Fibroblast of lung (primary cell): ENCODE measurements around the gene GLIS1. TPM values are rescaled to one million over a fixed set of nuclear protein-coding genes. Genes with fewer than 3 reads are reported as not detected.

ENCODE experiments used
- DNase-seq, 2 donors: peaks; one replicate each; pipeline versions ENCODE4 v3.0.0 to v3.0.0-alpha.2; 2010; ENCODE audit warnings: low read depth in 2 of 2
- H2AFZ ChIP-seq: 2 replicates; pipeline ENCODE4 v1.5.1; 2012; ENCODE audit warnings: low read length, control low read depth, inconsistent platforms
- H3K27ac ChIP-seq: 2 replicates; pipeline ENCODE4 v1.5.1; 2011; ENCODE audit warnings: low read length, control low read depth; ENCODE audit not compliant: insufficient read depth
- H3K27me3 ChIP-seq: 2 replicates; pipeline ENCODE4 v1.5.1; 2011; ENCODE audit warnings: mild to moderate bottlenecking, low read length; ENCODE audit not compliant: control insufficient read depth, insufficient read depth
- H3K36me3 ChIP-seq: 2 replicates; pipeline ENCODE4 v1.5.1; 2011; ENCODE audit warnings: low read length; ENCODE audit not compliant: control insufficient read depth, insufficient read depth
- H3K4me1 ChIP-seq: 2 replicates; pipeline ENCODE4 v1.5.1; 2011; ENCODE audit warnings: low read length; ENCODE audit not compliant: control insufficient read depth, insufficient read depth; ENCODE audit errors: extremely low read depth
- H3K4me2 ChIP-seq: 2 replicates; pipeline ENCODE4 v1.5.1; 2011; ENCODE audit warnings: low read length, control low read depth; ENCODE audit not compliant: insufficient read depth; ENCODE audit errors: extremely low read depth
- H3K4me3 ChIP-seq, 4 experiments: fragments of 200-600 bp in 1 of 4; sonication (generic) in 1 of 4; replicated peaks in 1 of 4; 2 replicates each; pipeline ENCODE4 v1.5.1; 2011 to 2016; ENCODE audit warnings: low read length in 4 of 4, low read depth in 3 of 4, mild to moderate bottlenecking in 3 of 4, control low read depth in 2 of 4, inconsistent platforms in 1 of 4, mixed read lengths in 1 of 4; ENCODE audit not compliant: insufficient read depth in 1 of 4; ENCODE audit errors: control extremely low read depth in 1 of 4
- H3K79me2 ChIP-seq: 2 replicates; pipeline ENCODE4 v1.5.1; 2012; ENCODE audit warnings: mild to moderate bottlenecking, low read length, inconsistent platforms; ENCODE audit not compliant: control insufficient read depth, insufficient read depth
- H3K9ac ChIP-seq: 2 replicates; pipeline ENCODE4 v1.5.1; 2011; ENCODE audit warnings: mild to moderate bottlenecking, low read length, control low read depth; ENCODE audit not compliant: insufficient read depth
- H3K9me3 ChIP-seq: 2 replicates; pipeline ENCODE4 v1.5.1; 2012; ENCODE audit warnings: low read depth, low read length; ENCODE audit not compliant: control insufficient read depth, insufficient read depth
- H4K20me1 ChIP-seq: 2 replicates; pipeline ENCODE4 v1.5.1; 2011; ENCODE audit warnings: low read length; ENCODE audit not compliant: control insufficient read depth, insufficient read depth; ENCODE audit errors: extremely low read depth
- CTCF ChIP-seq, 2 donors: IDR thresholded peaks in 1 of 2; conservative IDR thresholded peaks in 1 of 2; 1 replicate in 1 of 2; 2 replicates in 1 of 2; pipeline ENCODE4 v1.5.1; 2011 to 2012; ENCODE audit warnings: low read length in 2 of 2, control low read depth in 1 of 2, inconsistent platforms in 1 of 2, low read depth in 1 of 2, mild to moderate bottlenecking in 1 of 2
- EZH2 ChIP-seq: IDR thresholded peaks from 2 replicates; pipeline ENCODE4 v1.5.1; 2012; ENCODE audit warnings: low read length, control low read depth, mild to moderate bottlenecking; ENCODE audit errors: missing control alignments
- polyA plus RNA-seq, 2 donors: library from polyadenylated mRNA; depleted of rRNA in 1 of 2; stranded (reverse) in 1 of 2; unstranded in 1 of 2; fragments of >200 nt; gene quantifications; 2 replicates each; pipeline ENCODE4 v1.2.1, GENCODE V29; 2011 to 2012; ENCODE audit warnings: missing spikeins in 1 of 2
- total RNA-seq: library from RNA; depleted of rRNA; stranded (reverse); fragments of >200 nt; gene quantifications from 2 replicates; pipeline ENCODE4 v1.2.1, GENCODE V29; 2014

GLIS1 gene
- total and polyA plus RNA-seq, 2 donors (not counting 1 experiment from before 2014, with no cell fraction given) = under 0.01 to 0.05 TPM

GRCh38 chr1:53643041-53643880, 95.7 kb downstream of the GLIS1 start:
- Histone ChIP-seq H3K4me3 (no peak overlapping the region), H3K4me2 (no peak overlapping the region), H3K27ac (no peak overlapping the region), H2AFZ (no peak overlapping the region), H3K4me1 (no peaks in the 10 kb centered on the region), H3K27me3 (peaks cover 8% of the 10 kb centered on the region), H3K9ac (no peak overlapping the region), H3K36me3 (no peaks in the 10 kb centered on the region), H3K79me2 (no peaks in the 10 kb centered on the region), H4K20me1 (no peaks in the 10 kb centered on the region), H3K9me3 (no peaks in the 10 kb centered on the region)
- TF ChIP-seq EZH2 (no peak), CTCF (conservative IDR thresholded peaks at IDR 0.05 in 1 of 2, IDR thresholded peaks at IDR 0.05 in 1 of 2; ENCODE audit: low read depth in 1 of 2, low read length in 2 of 2) (no peak)
- no peak for DNase-seq

- Histone ChIP-seq H3K79me2 (no peaks in the 10 kb centered on the region), H4K20me1 (no peaks in the 10 kb centered on the region), H3K27ac (no peak overlapping the region), H3K36me3 (no peaks in the 10 kb centered on the region), H3K9ac (no peak overlapping the region), H3K4me3 (no peak overlapping the region), H3K27me3 (peaks cover 8% of the 10 kb centered on the region), H3K4me1 (no peaks in the 10 kb centered on the region), H3K4me2 (no peak overlapping the region), H2AFZ (no peak overlapping the region), H3K9me3 (no peaks in the 10 kb centered on the region)
- no peak for TF ChIP-seq CTCF (conservative IDR thresholded peaks at IDR 0.05 in 1 of 2, IDR thresholded peaks at IDR 0.05 in 1 of 2; ENCODE audit: low read depth in 1 of 2, low read length in 2 of 2)
- TF ChIP-seq EZH2 = no peak
- DNase-seq = no peak
Observed at GRCh38 chr1:53642607-53643006, 96.4 kb downstream of the GLIS1 start.

- no peak overlapping the region for H2AFZ ChIP-seq
- H3K79me2 ChIP-seq = no peaks in the 10 kb centered on the region
Observed at GRCh38 chr1:53642215-53642555, 96.8 kb downstream of the GLIS1 start.

More at GRCh38 chr1:53642215-53642555, 96.8 kb downstream of the GLIS1 start:
- TF ChIP-seq CTCF (conservative IDR thresholded peaks at IDR 0.05 in 1 of 2, IDR thresholded peaks at IDR 0.05 in 1 of 2; ENCODE audit: low read depth in 1 of 2, low read length in 2 of 2) (no peak), EZH2 (no peak)
- Histone ChIP-seq H3K4me1 (no peaks in the 10 kb centered on the region), H3K9ac (no peak overlapping the region), H4K20me1 (no peaks in the 10 kb centered on the region), H3K4me2 (no peak overlapping the region), H3K27ac (no peak overlapping the region), H3K36me3 (no peaks in the 10 kb centered on the region), H3K4me3 (no peak overlapping the region), H3K9me3 (no peaks in the 10 kb centered on the region), H3K27me3 (peaks cover 8% of the 10 kb centered on the region)
- DNase-seq = no peak
